ENCODE results near the gene GNA15.

DNA sequence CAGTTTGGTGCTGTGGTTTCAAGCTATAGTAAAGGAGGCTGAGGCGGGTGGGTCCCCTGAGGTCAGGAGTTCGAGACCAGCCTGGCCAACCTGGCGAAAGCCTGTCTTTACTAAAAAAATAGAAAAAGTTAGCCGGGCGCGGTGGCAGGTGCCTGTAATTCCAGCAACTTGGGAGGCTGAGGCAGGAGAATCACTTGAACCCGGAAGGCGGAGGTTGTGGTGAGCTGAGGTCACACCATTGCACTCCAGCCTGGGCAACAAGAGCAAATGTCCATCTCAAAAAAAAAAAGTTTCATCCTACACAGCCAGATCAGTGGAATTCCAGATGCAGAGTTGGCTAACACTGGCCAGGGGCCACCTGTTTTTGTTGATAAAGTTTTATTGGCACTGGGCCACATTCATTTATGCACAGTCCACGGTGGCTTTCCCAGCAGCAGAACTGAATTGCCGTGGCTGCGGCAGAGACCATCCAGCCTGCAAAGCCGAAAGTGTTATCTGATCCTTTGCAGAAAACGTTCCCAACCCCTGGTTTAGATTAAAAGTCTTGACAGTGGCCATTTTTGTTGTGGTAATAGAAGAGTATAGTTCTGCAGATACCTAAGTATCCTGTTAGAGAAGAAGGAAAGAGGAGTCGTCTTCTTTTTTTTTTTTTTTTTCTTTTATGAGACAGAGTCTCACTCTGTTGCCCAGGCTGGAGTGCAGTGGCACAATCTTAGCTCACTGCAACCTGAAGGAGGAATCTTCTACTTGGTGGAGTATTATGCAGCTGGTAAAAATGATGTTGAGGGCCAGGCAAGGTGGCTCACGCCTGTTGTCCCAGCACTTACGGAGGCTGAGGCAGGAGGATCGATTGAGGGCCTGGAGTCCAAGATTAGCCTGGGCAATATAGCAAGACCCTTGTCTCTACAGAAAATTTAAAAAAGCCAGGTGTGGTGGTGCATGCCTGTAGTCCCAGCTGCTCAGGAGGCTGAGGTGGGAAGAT lies 58.6 kb downstream of the GNA15 start:
- TF ChIP-seq, protein P1, sequence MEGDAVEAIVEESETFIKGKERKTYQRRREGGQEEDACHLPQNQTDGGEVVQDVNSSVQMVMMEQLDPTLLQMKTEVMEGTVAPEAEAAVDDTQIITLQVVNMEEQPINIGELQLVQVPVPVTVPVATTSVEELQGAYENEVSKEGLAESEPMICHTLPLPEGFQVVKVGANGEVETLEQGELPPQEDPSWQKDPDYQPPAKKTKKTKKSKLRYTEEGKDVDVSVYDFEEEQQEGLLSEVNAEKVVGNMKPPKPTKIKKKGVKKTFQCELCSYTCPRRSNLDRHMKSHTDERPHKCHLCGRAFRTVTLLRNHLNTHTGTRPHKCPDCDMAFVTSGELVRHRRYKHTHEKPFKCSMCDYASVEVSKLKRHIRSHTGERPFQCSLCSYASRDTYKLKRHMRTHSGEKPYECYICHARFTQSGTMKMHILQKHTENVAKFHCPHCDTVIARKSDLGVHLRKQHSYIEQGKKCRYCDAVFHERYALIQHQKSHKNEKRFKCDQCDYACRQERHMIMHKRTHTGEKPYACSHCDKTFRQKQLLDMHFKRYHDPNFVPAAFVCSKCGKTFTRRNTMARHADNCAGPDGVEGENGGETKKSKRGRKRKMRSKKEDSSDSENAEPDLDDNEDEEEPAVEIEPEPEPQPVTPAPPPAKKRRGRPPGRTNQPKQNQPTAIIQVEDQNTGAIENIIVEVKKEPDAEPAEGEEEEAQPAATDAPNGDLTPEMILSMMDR (IDR thresholded peaks at IDR 0.05): no peak
- no peak for TF ChIP-seq POLR2A (IDR thresholded peaks at IDR 0.05)
- no peak for TF ChIP-seq EP300 (IDR thresholded peaks at IDR 0.05)
